Esophagus muscularis mucosa (tissue), 4 donors: ENCODE results near the gene FZD10.

Experiments used
- CTCF ChIP-seq, 3 experiments: fragments of 200-600 bp in 2 of 3; fragments of 450-650 bp in 1 of 3; sonication (generic) in 2 of 3; IDR thresholded peaks; one replicate each; pipeline ENCODE4 v1.5.1; 2017 to 2019; ENCODE audit warnings: antibody characterized with exemption in 3 of 3, mild to moderate bottlenecking in 2 of 3, moderate library complexity in 1 of 3
- EP300 ChIP-seq: sonication (generic); formaldehyde crosslinking; IDR thresholded peaks from one replicate; pipeline ENCODE4 v1.6.1; 2017; ENCODE audit warnings: antibody characterized with exemption
- POLR2A ChIP-seq: fragments of 450-650 bp; IDR thresholded peaks from one replicate; pipeline ENCODE4 v1.6.1; 2017; ENCODE audit warnings: antibody characterized with exemption, moderate library complexity, mild to moderate bottlenecking, low read depth
- POLR2AphosphoS5 ChIP-seq, 2 donors: sonication (generic); formaldehyde crosslinking; IDR thresholded peaks; one replicate each; pipeline ENCODE4 v1.6.1; 2017; ENCODE audit warnings: antibody characterized with exemption in 2 of 2

- TF ChIP-seq POLR2A (no peak), CTCF (IDR thresholded peaks at IDR 0.05) (no peak), POLR2AphosphoS5 (IDR thresholded peaks at IDR 0.05) (no peak), EP300 (no peak)
Measured at GRCh38 chr12:130204541-130204953, 42.3 kb downstream of the FZD10 start.
